NCI-H1930 (cell line): ENCODE measurements around the gene PRICKLE2.

ENCODE experiments used
- DNase-seq, 2 experiments: peaks; one replicate each; lab custom pipeline; 2025; lab: John Stamatoyannopoulos, UW

PRICKLE2 gene

GRCh38 chr3:64218746-64219145 is 6.5 kb downstream of the PRICKLE2 start:
- no peak for DNase-seq

GRCh38 chr3:64218329-64218728 is 6.9 kb downstream of the PRICKLE2 start:
- no peak for DNase-seq

GRCh38 chr3:64216274-64217147 is 8.8 kb downstream of the PRICKLE2 start:
- DNase-seq: no peak

GRCh38 chr3:64215559-64215958 is 9.7 kb downstream of the PRICKLE2 start:
- no peak for DNase-seq

GRCh38 chr3:64215103-64215502 is 10.2 kb downstream of the PRICKLE2 start:
- no peak for DNase-seq

- no peak for DNase-seq
These were observed 10.8 kb downstream of the PRICKLE2 start for GRCh38 chr3:64214381-64215018.

GRCh38 chr3:64213962-64214379 is 11.3 kb downstream of the PRICKLE2 start:
- no peak for DNase-seq

GRCh38 chr3:64213224-64213878 is 11.9 kb downstream of the PRICKLE2 start:
- no peak for DNase-seq

GRCh38 chr3:64209866-64210621 is 15.2 kb downstream of the PRICKLE2 start:
- no peak for DNase-seq

- no peak for DNase-seq
These were observed 17.8 kb downstream of the PRICKLE2 start for GRCh38 chr3:64207289-64208080.

GRCh38 chr3:64203969-64204908 is 21.0 kb downstream of the PRICKLE2 start:
- no peak for DNase-seq

GRCh38 chr3:64203216-64203615 is 22.1 kb downstream of the PRICKLE2 start:
- DNase-seq: no peak

GRCh38 chr3:64199932-64200331 is 25.3 kb downstream of the PRICKLE2 start:
- no peak for DNase-seq

- no peak for DNase-seq
These were observed 28.9 kb downstream of the PRICKLE2 start for GRCh38 chr3:64196236-64196929.

- DNase-seq: no peak
These were observed 29.5 kb downstream of the PRICKLE2 start for GRCh38 chr3:64195789-64196188.

GRCh38 chr3:64191822-64192221 is 33.4 kb downstream of the PRICKLE2 start:
- no peak for DNase-seq

- no peak for DNase-seq
These were observed 34.5 kb downstream of the PRICKLE2 start for GRCh38 chr3:64190517-64191515.
